B cell (primary cell): ENCODE data around the gene ADGRF1.

Experiments used
- EZH2 ChIP-seq: IDR thresholded peaks from 2 replicates; pipeline ENCODE4 v1.6.1; 2012; ENCODE audit warnings: borderline replicate concordance, low read depth, mild to moderate bottlenecking, moderate library complexity, low read length; ENCODE audit not compliant: insufficient read depth, poor library complexity, severe bottlenecking
- TF ChIP-seq, protein P1 (sequence below): fragments of 200-600 bp; IDR thresholded peaks from one replicate; pipeline ENCODE4 v1.8.0; 2022; ENCODE audit warnings: antibody characterized with exemption, mild to moderate bottlenecking

DNA sequence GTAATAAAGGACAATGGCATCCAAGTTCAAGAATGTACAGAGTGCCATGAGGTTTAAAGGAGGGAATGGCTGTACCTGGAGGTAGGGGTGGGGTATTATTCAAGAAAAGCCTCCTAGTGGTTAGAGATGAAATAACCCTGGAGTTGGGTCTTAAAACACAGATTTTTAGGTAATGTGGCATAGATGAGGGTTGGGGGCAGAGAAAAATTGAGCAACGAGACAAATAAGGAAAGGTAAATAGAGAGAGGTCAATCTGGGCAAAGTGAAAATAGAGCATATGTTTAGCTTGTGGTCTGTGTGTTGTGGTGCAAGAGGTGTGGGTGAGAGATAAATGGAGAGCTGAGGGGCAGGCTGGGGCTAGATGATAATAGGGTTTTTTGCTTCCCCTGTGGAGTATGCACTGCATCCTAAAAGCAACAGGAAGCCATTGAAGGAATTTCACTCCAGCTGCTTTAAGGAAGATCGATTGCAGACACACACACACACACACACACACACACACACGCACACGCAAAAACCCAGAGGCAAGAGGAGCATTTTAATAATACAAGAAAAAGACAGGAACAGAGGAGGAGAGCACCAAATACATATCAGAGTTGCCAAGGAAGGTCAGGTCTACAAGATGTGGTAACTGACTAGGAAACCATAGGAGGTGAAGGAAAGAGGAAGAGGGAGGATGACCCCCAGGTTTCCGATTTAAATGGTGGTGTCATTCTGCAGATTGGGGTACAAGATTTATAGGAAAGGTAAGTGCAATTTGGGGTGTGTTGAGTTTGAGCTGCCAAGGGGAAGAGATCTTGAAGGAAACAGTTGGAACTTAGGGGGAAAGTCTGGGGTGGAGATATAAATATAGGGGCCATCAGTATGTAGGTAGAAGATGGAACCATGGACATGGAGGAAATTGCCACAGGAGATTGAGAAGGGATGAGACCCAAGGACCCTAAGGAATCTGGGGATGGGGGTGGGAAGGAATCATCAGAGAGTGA, 31.3 kb upstream of the ADGRF1 start:
- TF ChIP-seq, protein P1, sequence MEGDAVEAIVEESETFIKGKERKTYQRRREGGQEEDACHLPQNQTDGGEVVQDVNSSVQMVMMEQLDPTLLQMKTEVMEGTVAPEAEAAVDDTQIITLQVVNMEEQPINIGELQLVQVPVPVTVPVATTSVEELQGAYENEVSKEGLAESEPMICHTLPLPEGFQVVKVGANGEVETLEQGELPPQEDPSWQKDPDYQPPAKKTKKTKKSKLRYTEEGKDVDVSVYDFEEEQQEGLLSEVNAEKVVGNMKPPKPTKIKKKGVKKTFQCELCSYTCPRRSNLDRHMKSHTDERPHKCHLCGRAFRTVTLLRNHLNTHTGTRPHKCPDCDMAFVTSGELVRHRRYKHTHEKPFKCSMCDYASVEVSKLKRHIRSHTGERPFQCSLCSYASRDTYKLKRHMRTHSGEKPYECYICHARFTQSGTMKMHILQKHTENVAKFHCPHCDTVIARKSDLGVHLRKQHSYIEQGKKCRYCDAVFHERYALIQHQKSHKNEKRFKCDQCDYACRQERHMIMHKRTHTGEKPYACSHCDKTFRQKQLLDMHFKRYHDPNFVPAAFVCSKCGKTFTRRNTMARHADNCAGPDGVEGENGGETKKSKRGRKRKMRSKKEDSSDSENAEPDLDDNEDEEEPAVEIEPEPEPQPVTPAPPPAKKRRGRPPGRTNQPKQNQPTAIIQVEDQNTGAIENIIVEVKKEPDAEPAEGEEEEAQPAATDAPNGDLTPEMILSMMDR = no peak
- TF ChIP-seq EZH2 = no peak
